SK-N-SH treated with all-trans-retinoic acid at 6 μM for 48 hours (cell line): ENCODE results near the gene RIMKLA.

Experiments
- ATAC-seq: fragments of 200-7000 bp; cut with Tn5 transposase; 3 replicates; pipeline ENCODE4 v1.9.1; 2020; ENCODE audit warnings: mild to moderate bottlenecking, moderate library complexity
- ARNTL ChIP-seq: fragments of 450-650 bp; formaldehyde crosslinking; IDR thresholded peaks from 2 replicates; pipeline ENCODE4 v1.5.0; 2020; ENCODE audit warnings: low read depth, mild to moderate bottlenecking, moderate library complexity, borderline replicate concordance
- BACH2 ChIP-seq: fragments of 250-450 bp; sonication (Bioruptor Pico); IDR thresholded peaks from 2 replicates; pipeline ENCODE4 v1.9.0; 2021; ENCODE audit warnings: mild to moderate bottlenecking, borderline replicate concordance
- CSDC2 ChIP-seq: fragments of 250-450 bp; sonication (Bioruptor Pico); IDR thresholded peaks from 2 replicates; pipeline ENCODE4 v1.5.0; 2020; ENCODE audit warnings: mild to moderate bottlenecking, moderate library complexity
- ESRRG ChIP-seq: fragments of 250-450 bp; sonication (Bioruptor Pico); IDR thresholded peaks from 2 replicates; pipeline ENCODE4 v1.6.1; 2021; ENCODE audit warnings: mild to moderate bottlenecking
- GLIS3 ChIP-seq: fragments of 250-450 bp; sonication (Bioruptor Pico); IDR thresholded peaks from 2 replicates; pipeline ENCODE4 v1.5.0; 2020; ENCODE audit warnings: mild to moderate bottlenecking, moderate library complexity
- OSR1 ChIP-seq: fragments of 250-450 bp; sonication (Bioruptor Pico); IDR thresholded peaks from 2 replicates; pipeline ENCODE4 v1.8.0; 2022; ENCODE audit warnings: moderate library complexity, mild to moderate bottlenecking, inconsistent platforms
- PPARA ChIP-seq: fragments of 250-450 bp; sonication (Bioruptor Pico); IDR thresholded peaks from 2 replicates; pipeline ENCODE4 v1.5.0; 2020; ENCODE audit warnings: mild to moderate bottlenecking, borderline replicate concordance
- RARB ChIP-seq: fragments of 250-450 bp; sonication (Bioruptor Pico); IDR thresholded peaks from 2 replicates; pipeline ENCODE4 v1.8.0; 2021; ENCODE audit warnings: mild to moderate bottlenecking, moderate library complexity
- SNAI2 ChIP-seq: fragments of 250-450 bp; sonication (Bioruptor Pico); IDR thresholded peaks from 2 replicates; pipeline ENCODE4 v1.5.0; 2020; ENCODE audit warnings: mild to moderate bottlenecking, moderate library complexity
- TOX ChIP-seq: fragments of 250-450 bp; sonication (Bioruptor Pico); IDR thresholded peaks from 2 replicates; pipeline ENCODE4 v1.8.0; 2021; ENCODE audit warnings: mild to moderate bottlenecking, moderate library complexity, borderline replicate concordance
- ZC3H10 ChIP-seq: fragments of 250-450 bp; sonication (Bioruptor Pico); IDR thresholded peaks from 2 replicates; pipeline ENCODE4 v1.5.1; 2021; ENCODE audit warnings: mild to moderate bottlenecking, moderate library complexity
- ZFP3 ChIP-seq: fragments of 250-450 bp; sonication (Bioruptor Pico); IDR thresholded peaks from 2 replicates; pipeline ENCODE4 v1.5.0; 2020; ENCODE audit warnings: mild to moderate bottlenecking, moderate library complexity
- ZFP30 ChIP-seq: fragments of 450-650 bp; formaldehyde crosslinking; IDR thresholded peaks from 2 replicates; pipeline ENCODE4 v1.5.0; 2022; ENCODE audit warnings: mild to moderate bottlenecking, moderate library complexity
- ZNF565 ChIP-seq: fragments of 450-650 bp; formaldehyde crosslinking; conservative IDR thresholded peaks from 2 replicates; pipeline ENCODE4 v1.5.0; 2020; ENCODE audit warnings: low read depth, mild to moderate bottlenecking, moderate library complexity
- ZNF70 ChIP-seq: fragments of 450-650 bp; formaldehyde crosslinking; IDR thresholded peaks from 2 replicates; pipeline ENCODE4 v1.5.0; 2020; ENCODE audit warnings: mild to moderate bottlenecking, moderate library complexity
- ZNF8 ChIP-seq: fragments of 450-650 bp; formaldehyde crosslinking; IDR thresholded peaks from 2 replicates; pipeline ENCODE4 v1.5.0; 2020; ENCODE audit warnings: mild to moderate bottlenecking, moderate library complexity
- TF ChIP-seq, protein P1 (sequence below): fragments of 250-450 bp; sonication (Bioruptor Pico); IDR thresholded peaks from 2 replicates; pipeline ENCODE4 v1.5.1; 2021; ENCODE audit warnings: mild to moderate bottlenecking, moderate library complexity
- TF ChIP-seq, protein P2 (sequence below): fragments of 250-450 bp; sonication (Bioruptor Pico); IDR thresholded peaks from 2 replicates; pipeline ENCODE4 v1.5.0; 2020; ENCODE audit warnings: mild to moderate bottlenecking, moderate library complexity
- TF ChIP-seq, protein P3 (sequence below): fragments of 250-450 bp; sonication (Bioruptor Pico); IDR thresholded peaks from 2 replicates; pipeline ENCODE4 v1.8.0; 2020; ENCODE audit warnings: mild to moderate bottlenecking, moderate library complexity, borderline replicate concordance
- TF ChIP-seq, protein P4 (sequence below): fragments of 250-450 bp; sonication (Bioruptor Pico); IDR thresholded peaks from 2 replicates; pipeline ENCODE4 v1.5.1; 2020; ENCODE audit warnings: low read depth, mild to moderate bottlenecking, moderate library complexity

Gene RIMKLA

DNA sequence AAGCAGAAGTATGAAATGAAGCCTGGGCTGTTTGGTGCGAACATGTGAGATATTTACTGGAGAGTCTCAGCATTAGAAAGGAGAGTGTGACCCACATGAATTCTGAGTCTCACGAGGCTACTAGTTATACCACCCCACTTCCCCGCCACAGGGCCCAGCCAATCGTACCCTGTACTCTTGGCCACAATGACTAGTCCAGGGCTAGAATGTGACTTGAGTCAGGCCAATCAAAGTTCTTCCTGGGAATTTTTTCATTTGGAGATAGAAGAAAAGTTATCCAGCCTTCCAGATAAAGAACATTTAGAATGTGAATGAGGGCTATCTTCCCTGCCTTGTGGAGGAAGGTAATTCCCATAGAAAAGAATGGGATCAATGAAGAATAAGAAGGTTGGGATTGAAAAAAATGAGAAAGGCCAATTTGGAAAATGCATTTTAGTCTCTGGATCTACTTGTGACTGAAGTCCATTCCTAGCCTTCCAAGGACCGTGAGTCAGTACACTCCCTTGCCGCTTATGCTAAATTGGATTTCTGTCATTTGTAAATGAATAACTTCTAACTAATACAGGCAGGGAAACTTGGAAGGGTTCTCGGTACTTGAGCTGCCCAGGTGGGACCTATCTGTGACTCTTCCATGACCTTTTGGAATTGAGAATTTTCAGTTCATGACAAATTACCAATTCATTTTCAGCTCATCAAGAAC lies 12.3 kb upstream of the RIMKLA start:
- TF ChIP-seq RARB (CRISPR knock-in tag) = no peak
- no peak for TF ChIP-seq ZNF70 (CRISPR knock-in tag)
- TF ChIP-seq BACH2 = no peak
- TF ChIP-seq ZC3H10 (CRISPR knock-in tag) = no peak
- no peak for TF ChIP-seq TOX
- TF ChIP-seq, protein P1, sequence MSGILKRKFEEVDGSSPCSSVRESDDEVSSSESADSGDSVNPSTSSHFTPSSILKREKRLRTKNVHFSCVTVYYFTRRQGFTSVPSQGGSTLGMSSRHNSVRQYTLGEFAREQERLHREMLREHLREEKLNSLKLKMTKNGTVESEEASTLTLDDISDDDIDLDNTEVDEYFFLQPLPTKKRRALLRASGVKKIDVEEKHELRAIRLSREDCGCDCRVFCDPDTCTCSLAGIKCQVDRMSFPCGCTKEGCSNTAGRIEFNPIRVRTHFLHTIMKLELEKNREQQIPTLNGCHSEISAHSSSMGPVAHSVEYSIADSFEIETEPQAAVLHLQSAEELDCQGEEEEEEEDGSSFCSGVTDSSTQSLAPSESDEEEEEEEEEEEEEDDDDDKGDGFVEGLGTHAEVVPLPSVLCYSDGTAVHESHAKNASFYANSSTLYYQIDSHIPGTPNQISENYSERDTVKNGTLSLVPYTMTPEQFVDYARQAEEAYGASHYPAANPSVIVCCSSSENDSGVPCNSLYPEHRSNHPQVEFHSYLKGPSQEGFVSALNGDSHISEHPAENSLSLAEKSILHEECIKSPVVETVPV (CRISPR knock-in tag) = no peak
- TF ChIP-seq, protein P2, sequence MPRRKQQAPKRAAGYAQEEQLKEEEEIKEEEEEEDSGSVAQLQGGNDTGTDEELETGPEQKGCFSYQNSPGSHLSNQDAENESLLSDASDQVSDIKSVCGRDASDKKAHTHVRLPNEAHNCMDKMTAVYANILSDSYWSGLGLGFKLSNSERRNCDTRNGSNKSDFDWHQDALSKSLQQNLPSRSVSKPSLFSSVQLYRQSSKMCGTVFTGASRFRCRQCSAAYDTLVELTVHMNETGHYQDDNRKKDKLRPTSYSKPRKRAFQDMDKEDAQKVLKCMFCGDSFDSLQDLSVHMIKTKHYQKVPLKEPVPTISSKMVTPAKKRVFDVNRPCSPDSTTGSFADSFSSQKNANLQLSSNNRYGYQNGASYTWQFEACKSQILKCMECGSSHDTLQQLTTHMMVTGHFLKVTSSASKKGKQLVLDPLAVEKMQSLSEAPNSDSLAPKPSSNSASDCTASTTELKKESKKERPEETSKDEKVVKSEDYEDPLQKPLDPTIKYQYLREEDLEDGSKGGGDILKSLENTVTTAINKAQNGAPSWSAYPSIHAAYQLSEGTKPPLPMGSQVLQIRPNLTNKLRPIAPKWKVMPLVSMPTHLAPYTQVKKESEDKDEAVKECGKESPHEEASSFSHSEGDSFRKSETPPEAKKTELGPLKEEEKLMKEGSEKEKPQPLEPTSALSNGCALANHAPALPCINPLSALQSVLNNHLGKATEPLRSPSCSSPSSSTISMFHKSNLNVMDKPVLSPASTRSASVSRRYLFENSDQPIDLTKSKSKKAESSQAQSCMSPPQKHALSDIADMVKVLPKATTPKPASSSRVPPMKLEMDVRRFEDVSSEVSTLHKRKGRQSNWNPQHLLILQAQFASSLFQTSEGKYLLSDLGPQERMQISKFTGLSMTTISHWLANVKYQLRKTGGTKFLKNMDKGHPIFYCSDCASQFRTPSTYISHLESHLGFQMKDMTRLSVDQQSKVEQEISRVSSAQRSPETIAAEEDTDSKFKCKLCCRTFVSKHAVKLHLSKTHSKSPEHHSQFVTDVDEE = no peak
- TF ChIP-seq ARNTL (CRISPR knock-in tag) = no peak
- no peak for TF ChIP-seq ESRRG (CRISPR knock-in tag)
- TF ChIP-seq, protein P3, sequence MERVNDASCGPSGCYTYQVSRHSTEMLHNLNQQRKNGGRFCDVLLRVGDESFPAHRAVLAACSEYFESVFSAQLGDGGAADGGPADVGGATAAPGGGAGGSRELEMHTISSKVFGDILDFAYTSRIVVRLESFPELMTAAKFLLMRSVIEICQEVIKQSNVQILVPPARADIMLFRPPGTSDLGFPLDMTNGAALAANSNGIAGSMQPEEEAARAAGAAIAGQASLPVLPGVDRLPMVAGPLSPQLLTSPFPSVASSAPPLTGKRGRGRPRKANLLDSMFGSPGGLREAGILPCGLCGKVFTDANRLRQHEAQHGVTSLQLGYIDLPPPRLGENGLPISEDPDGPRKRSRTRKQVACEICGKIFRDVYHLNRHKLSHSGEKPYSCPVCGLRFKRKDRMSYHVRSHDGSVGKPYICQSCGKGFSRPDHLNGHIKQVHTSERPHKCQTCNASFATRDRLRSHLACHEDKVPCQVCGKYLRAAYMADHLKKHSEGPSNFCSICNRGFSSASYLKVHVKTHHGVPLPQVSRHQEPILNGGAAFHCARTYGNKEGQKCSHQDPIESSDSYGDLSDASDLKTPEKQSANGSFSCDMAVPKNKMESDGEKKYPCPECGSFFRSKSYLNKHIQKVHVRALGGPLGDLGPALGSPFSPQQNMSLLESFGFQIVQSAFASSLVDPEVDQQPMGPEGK (CRISPR knock-in tag) = no peak
- no peak for TF ChIP-seq ZNF8
- TF ChIP-seq GLIS3 = no peak
- TF ChIP-seq, protein P4, sequence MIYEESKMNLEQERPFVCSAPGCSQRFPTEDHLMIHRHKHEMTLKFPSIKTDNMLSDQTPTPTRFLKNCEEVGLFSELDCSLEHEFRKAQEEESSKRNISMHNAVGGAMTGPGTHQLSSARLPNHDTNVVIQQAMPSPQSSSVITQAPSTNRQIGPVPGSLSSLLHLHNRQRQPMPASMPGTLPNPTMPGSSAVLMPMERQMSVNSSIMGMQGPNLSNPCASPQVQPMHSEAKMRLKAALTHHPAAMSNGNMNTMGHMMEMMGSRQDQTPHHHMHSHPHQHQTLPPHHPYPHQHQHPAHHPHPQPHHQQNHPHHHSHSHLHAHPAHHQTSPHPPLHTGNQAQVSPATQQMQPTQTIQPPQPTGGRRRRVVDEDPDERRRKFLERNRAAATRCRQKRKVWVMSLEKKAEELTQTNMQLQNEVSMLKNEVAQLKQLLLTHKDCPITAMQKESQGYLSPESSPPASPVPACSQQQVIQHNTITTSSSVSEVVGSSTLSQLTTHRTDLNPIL (CRISPR knock-in tag) = no peak
- no peak for TF ChIP-seq ZNF565 (CRISPR knock-in tag)
- TF ChIP-seq ZFP3 (CRISPR knock-in tag) = no peak
- no peak for TF ChIP-seq CSDC2 (CRISPR knock-in tag)
- no peak for TF ChIP-seq OSR1
- no peak for TF ChIP-seq PPARA (CRISPR knock-in tag)
- no peak for ATAC-seq

DNA sequence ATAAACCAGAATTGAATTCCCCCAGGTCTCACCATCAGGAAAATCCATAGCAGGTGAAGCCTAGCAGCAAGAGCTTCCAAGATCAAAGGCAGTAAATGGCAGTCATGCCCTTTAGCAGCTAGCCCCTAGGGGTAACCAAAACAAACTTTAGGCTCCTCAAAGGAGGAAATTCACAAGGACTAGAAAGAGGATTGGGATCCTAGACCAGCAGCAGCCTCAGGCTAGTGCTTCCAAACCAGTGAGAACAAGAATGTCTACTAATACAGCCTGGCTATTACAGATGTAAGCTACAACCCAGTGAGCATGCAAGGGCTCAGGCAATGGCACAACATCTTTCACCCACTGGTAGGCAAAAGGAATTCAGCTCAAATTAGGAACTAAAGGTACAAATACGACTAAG lies 11.1 kb upstream of the RIMKLA start:
- TF ChIP-seq ZNF565 (CRISPR knock-in tag) (no peak), PPARA (CRISPR knock-in tag) (no peak), ZFP30 (CRISPR knock-in tag) (no peak), ARNTL (CRISPR knock-in tag) (no peak), SNAI2 (no peak), ZC3H10 (CRISPR knock-in tag) (no peak)
- TF ChIP-seq, protein P1 (CRISPR knock-in tag) = no peak
- ATAC-seq = no peak

DNA sequence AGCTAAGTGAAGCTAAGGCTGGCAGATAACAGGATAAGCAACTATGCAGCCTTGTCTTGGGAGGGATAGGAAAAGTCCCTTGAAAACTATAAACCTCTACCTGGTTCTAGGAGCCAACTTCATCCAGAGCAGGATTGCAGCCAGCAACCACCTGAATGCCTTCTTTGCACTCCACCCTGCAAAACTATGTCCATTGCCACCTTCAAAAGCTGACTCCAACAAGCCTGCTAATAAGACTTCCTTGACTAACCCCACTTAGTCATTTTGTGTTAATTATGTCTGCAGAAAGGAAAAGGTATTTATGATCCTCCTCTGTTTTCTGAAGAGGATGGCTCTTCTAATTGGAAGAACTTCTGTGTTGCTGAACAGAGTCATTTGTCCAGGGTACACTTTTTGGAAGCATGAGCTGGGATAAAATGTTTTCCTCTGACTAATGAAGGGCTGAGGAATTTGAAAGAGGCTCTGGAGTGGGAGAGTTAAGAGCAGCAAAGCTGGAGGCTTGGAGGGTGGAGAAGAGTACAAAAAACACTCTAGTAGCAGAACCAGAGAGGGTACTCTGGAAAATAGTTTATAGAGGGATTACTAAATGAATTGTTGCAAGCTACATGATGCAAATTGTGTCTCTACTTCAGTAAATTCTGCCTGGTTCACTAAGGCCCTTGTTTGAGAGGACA lies 9.6 kb upstream of the RIMKLA start:
- TF ChIP-seq, protein P4 (CRISPR knock-in tag) = no peak
- ATAC-seq = no peak
